BLaER1 (cell line): Measurements from ENCODE around the gene TECPR1.

Experiments used
- H3K27ac ChIP-seq: shearing (Covaris generic); formaldehyde crosslinking; 2 replicates; pipeline ENCODE4 v1.8.1; 2022
- H3K27me3 ChIP-seq: shearing (Covaris generic); formaldehyde crosslinking; 2 replicates; pipeline ENCODE4 v1.8.1; 2022
- H3K36me3 ChIP-seq: shearing (Covaris generic); formaldehyde crosslinking; 2 replicates; pipeline ENCODE4 v1.8.1; 2022
- H3K4me1 ChIP-seq: shearing (Covaris generic); formaldehyde crosslinking; 2 replicates; pipeline ENCODE4 v1.8.1; 2022
- H3K4me2 ChIP-seq: shearing (Covaris generic); formaldehyde crosslinking; 2 replicates; pipeline ENCODE4 v1.8.1; 2022
- H3K4me3 ChIP-seq: shearing (Covaris generic); formaldehyde crosslinking; 2 replicates; pipeline ENCODE4 v1.8.1; 2022
- H3K9ac ChIP-seq: shearing (Covaris generic); formaldehyde crosslinking; 2 replicates; pipeline ENCODE4 v1.8.1; 2022
- H3K9me3 ChIP-seq: shearing (Covaris generic); formaldehyde crosslinking; 2 replicates; pipeline ENCODE4 v1.8.1; 2022
- H4K20me1 ChIP-seq: shearing (Covaris generic); formaldehyde crosslinking; 2 replicates; pipeline ENCODE4 v1.8.1; 2022
- Cebpa-rat ChIP-seq: shearing (Covaris generic); IDR thresholded peaks from 2 replicates; pipeline ENCODE4 v1.8.1; 2022

The TECPR1 gene

DNA sequence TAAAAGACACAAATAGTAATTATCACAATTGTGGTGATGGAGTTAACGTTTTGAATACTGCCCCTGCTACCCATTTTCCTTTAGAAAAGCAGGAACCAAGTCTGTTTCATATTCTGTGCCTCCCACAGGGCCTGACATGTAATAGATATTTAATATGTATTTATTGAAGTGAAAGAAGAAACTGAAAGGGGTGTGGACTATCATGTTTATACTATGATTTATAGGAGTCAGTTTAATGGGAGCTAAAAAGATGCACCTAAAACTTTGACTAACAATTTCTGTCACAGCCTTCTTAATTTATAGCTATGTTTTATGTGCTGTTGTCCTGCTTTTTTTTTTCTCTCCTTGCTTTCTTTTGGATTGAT, 64.9 kb downstream of the TECPR1 start:
- no peak overlapping the region for H3K27ac ChIP-seq
- H3K9ac ChIP-seq, result no peak overlapping the region
- no peaks in the 10 kb centered on the region for H4K20me1 ChIP-seq
- TF ChIP-seq Cebpa-rat, result no peak
- peaks cover 68% of the 10 kb centered on the region for H3K36me3 ChIP-seq
- H3K4me2 ChIP-seq, result no peak overlapping the region
- H3K9me3 ChIP-seq, result peaks cover 11% of the 10 kb centered on the region; the same call in 1 of the 2 replicates
- H3K4me3 ChIP-seq, result no peak overlapping the region
- no peaks in the 10 kb centered on the region for H3K27me3 ChIP-seq
- peaks cover 9% of the 10 kb centered on the region for H3K4me1 ChIP-seq

- no peak for TF ChIP-seq Cebpa-rat
- no peaks in the 10 kb centered on the region for H3K27me3 ChIP-seq
- no peak overlapping the region for H3K9ac ChIP-seq
- H3K36me3 ChIP-seq, result peaks cover 62% of the 10 kb centered on the region
- no peaks in the 10 kb centered on the region for H4K20me1 ChIP-seq
- H3K9me3 ChIP-seq, result peaks cover 11% of the 10 kb centered on the region; the same call in 1 of the 2 replicates
- H3K4me3 ChIP-seq, result no peak overlapping the region
- no peak overlapping the region for H3K27ac ChIP-seq
- H3K4me2 ChIP-seq, result no peak overlapping the region
- H3K4me1 ChIP-seq, result peaks cover 9% of the 10 kb centered on the region
Measured at GRCh38 chr7:98186452-98187137, 65.4 kb downstream of the TECPR1 start.

GRCh38 chr7:98185101-98185500, 66.9 kb downstream of the TECPR1 start:
- Histone ChIP-seq H4K20me1 (no peaks in the 10 kb centered on the region), H3K36me3 (peaks cover 47% of the 10 kb centered on the region), H3K9ac (no peak overlapping the region), H3K4me3 (no peak overlapping the region), H3K4me2 (no peak overlapping the region), H3K9me3 (peaks cover 11% of the 10 kb centered on the region; the same call in 1 of the 2 replicates), H3K27ac (no peak overlapping the region), H3K4me1 (peaks cover 9% of the 10 kb centered on the region), H3K27me3 (no peaks in the 10 kb centered on the region)
- TF ChIP-seq Cebpa-rat, result no peak

DNA sequence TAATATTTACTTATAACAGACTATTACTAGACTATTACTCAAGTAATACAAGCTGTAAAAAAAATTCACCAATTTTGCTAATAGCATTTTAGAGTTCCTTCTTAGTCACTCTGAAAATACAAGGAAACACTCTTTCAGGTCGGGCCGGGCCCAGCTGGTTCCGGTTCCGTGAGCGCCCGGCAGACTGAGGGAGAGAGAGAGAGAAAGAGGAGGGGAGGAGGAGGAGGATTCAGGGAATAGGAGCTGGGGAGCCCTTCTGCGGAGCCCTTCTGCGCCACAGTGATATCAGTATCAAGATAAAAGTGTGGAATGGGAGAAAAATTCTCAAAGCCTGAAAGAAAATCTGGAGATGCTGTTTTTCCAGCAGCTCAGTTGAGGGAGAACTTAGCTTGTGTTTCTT, 71.3 kb downstream of the TECPR1 start:
- peaks cover 44% of the 10 kb centered on the region for H3K36me3 ChIP-seq
- H3K27me3 ChIP-seq, result no peaks in the 10 kb centered on the region
- H3K27ac ChIP-seq, result no peak overlapping the region
- H4K20me1 ChIP-seq, result no peaks in the 10 kb centered on the region
- H3K9me3 ChIP-seq, result no peaks in the 10 kb centered on the region
- H3K4me3 ChIP-seq, result no peak overlapping the region
- no peak overlapping the region for H3K9ac ChIP-seq
- no peaks in the 10 kb centered on the region for H3K4me1 ChIP-seq
- no peak for TF ChIP-seq Cebpa-rat
- H3K4me2 ChIP-seq, result no peak overlapping the region

DNA sequence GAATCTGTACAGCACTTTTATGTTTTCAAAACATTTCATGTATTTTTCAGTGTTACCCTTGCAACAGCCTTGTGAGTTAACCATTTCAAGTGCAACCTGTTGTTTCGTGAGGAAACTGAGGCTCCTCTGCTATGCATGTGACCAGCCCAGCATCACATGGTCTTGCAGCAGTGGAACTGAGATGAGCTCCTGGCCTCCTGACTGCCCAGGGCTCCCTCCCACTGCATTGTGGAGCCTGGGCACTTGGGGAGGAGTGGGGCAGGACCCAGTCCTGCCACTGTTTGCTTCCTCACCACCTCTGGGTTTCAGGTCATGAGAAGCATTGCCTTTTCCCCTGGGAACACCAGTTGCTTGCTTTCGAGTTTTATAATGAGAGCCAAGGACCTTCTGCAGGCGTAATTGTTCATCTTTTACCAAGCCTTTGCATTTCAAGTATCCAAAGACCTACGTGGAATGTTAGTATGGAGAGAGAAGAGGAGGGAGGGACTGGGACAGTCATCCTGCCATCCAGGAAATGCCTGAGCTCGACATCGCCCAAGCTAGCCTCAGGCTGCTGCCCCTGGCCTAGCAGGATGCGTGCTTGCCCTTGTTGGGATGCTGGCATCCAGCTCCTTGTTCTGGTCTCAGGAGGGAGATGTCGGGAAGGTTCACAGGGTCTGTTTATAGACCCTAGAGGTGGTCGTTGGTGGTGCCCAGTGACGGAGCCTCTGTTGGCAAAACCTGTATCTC, 73.1 kb downstream of the TECPR1 start:
- Histone ChIP-seq H3K27me3 (no peaks in the 10 kb centered on the region), H3K4me3 (no peak overlapping the region), H3K9ac (no peak overlapping the region), H3K27ac (no peak overlapping the region), H3K36me3 (peaks cover 56% of the 10 kb centered on the region), H3K4me2 (no peak overlapping the region), H4K20me1 (peaks cover 5% of the 10 kb centered on the region; the same call in 1 of the 2 replicates), H3K9me3 (no peaks in the 10 kb centered on the region), H3K4me1 (no peaks in the 10 kb centered on the region)
- no peak for TF ChIP-seq Cebpa-rat

DNA sequence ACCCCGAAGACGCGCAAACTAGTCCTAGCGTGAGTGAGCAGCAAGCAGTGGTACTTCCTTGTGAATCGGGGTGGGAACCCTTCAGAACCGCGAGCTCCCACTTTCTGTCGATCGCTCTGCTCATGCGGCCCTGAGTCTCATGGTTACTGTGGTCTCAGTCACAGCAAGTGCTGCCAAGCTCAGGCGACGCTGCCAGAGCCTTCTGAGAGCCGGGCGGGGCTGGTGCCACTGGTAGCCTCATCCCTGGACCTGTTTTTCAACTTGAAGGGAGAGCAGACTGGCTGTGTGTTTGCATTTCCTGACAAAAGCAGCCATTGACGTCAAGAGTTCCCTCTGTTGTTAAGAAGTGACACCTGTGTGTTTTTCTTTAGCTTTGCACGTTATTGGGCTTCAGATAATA, 73.7 kb downstream of the TECPR1 start:
- TF ChIP-seq Cebpa-rat, result no peak
- H3K36me3 ChIP-seq, result peaks cover 53% of the 10 kb centered on the region
- no peaks in the 10 kb centered on the region for H3K4me1 ChIP-seq
- no peaks in the 10 kb centered on the region for H3K27me3 ChIP-seq
- H3K9ac ChIP-seq, result no peak overlapping the region
- no peak overlapping the region for H3K4me2 ChIP-seq
- H3K4me3 ChIP-seq, result no peak overlapping the region
- H3K9me3 ChIP-seq, result no peaks in the 10 kb centered on the region
- peaks cover 5% of the 10 kb centered on the region; the same call in 1 of the 2 replicates for H4K20me1 ChIP-seq
- no peak overlapping the region for H3K27ac ChIP-seq

GRCh38 chr7:98177553-98177952, 74.5 kb downstream of the TECPR1 start:
- no peaks in the 10 kb centered on the region for H3K9me3 ChIP-seq
- H3K4me1 ChIP-seq, result no peaks in the 10 kb centered on the region
- H3K4me2 ChIP-seq, result no peak overlapping the region
- no peak overlapping the region for H3K27ac ChIP-seq
- no peak overlapping the region for H3K4me3 ChIP-seq
- H4K20me1 ChIP-seq, result peaks cover 5% of the 10 kb centered on the region; the same call in 1 of the 2 replicates
- H3K9ac ChIP-seq, result no peak overlapping the region
- no peaks in the 10 kb centered on the region for H3K27me3 ChIP-seq
- TF ChIP-seq Cebpa-rat, result no peak
- H3K36me3 ChIP-seq, result peaks cover 53% of the 10 kb centered on the region

DNA sequence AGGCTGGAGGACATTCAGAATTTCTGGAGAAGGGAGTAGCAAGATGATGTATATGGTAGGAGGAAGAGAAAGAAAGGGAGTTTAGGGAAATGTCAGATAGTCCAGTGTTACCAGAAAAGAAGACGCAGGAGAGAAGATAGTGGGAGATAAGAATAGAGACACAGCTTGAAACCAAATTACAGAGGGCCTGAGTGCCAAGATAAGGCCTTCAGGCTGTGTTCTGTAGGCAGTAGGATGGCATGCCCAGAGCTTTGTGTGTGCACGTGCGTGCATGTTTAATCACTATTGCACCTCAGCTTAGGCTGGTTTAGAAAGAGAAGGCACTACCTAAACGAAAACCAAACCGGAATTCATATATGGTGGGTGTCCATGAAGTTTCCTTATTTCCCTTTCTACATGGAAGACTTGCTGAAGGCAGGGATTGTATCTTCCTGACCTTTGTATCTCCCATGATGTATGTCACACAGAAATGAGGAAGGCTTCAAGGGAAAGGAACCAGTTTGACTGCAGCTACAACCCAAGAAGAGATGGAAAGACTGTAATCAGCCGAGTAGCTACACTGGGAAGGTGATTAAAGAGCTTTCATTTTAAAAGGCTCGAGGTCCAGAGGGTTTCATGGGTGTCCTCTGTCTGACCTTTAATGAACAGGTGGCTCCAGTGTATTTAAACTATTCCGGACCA, 76.6 kb downstream of the TECPR1 start:
- no peak overlapping the region for H3K4me3 ChIP-seq
- H3K9me3 ChIP-seq, result no peaks in the 10 kb centered on the region
- no peak overlapping the region for H3K4me2 ChIP-seq
- no peak overlapping the region for H3K9ac ChIP-seq
- peaks cover 5% of the 10 kb centered on the region; the same call in 1 of the 2 replicates for H4K20me1 ChIP-seq
- H3K4me1 ChIP-seq, result no peaks in the 10 kb centered on the region
- no peak for TF ChIP-seq Cebpa-rat
- no peaks in the 10 kb centered on the region for H3K27me3 ChIP-seq
- no peak overlapping the region for H3K27ac ChIP-seq
- H3K36me3 ChIP-seq, result peaks cover 71% of the 10 kb centered on the region

GRCh38 chr7:98174334-98175259, 77.4 kb downstream of the TECPR1 start:
- Histone ChIP-seq H3K9me3 (no peaks in the 10 kb centered on the region), H3K4me1 (no peaks in the 10 kb centered on the region), H3K27me3 (no peaks in the 10 kb centered on the region), H3K36me3 (peaks cover 72% of the 10 kb centered on the region), H3K4me2 (no peak overlapping the region), H3K4me3 (no peak overlapping the region), H3K27ac (no peak overlapping the region), H3K9ac (no peak overlapping the region), H4K20me1 (peaks cover 5% of the 10 kb centered on the region; the same call in 1 of the 2 replicates)
- TF ChIP-seq Cebpa-rat, result no peak
